Keratinocyte (primary cell): ENCODE data around the gene ABHD10.

ENCODE experiments used
- CTCF ChIP-seq, 3 experiments: IDR thresholded peaks in 1 of 3; conservative IDR thresholded peaks in 1 of 3; optimal IDR thresholded peaks in 1 of 3; 2 replicates in 2 of 3; 3 replicates in 1 of 3; pipeline versions ENCODE3 to v1.5.1; 2011; ENCODE audit warnings: low read length in 3 of 3, mild to moderate bottlenecking in 3 of 3, moderate library complexity in 2 of 3, control low read depth in 1 of 3, inconsistent platforms in 1 of 3; ENCODE audit not compliant: insufficient read depth in 2 of 3; ENCODE audit errors: extremely low read depth in 1 of 3
- EZH2 ChIP-seq: IDR thresholded peaks from one replicate; pipeline ENCODE4 v1.6.1; 2012; ENCODE audit warnings: inconsistent platforms, mild to moderate bottlenecking, low read length, moderate library complexity

- TF ChIP-seq CTCF (optimal IDR thresholded peaks at IDR 0.05 in 1 of 3, IDR thresholded peaks at IDR 0.05 in 1 of 3, conservative IDR thresholded peaks at IDR 0.05 in 1 of 3; ENCODE audit: extremely low read depth in 1 of 3, insufficient read depth in 2 of 3, low read length in 3 of 3) (no peak), EZH2 (no peak)
Measured at GRCh38 chr3:111952086-111952485, 26.7 kb upstream of the ABHD10 start.
